Panc1 (cell line): Measurements from ENCODE around the gene OTUB1.

Experiments
- CTCF ChIP-seq: fragments of 450-650 bp; IDR thresholded peaks from 2 replicates; pipeline ENCODE4 v1.5.1; 2017; ENCODE audit warnings: mild to moderate bottlenecking
- POLR2AphosphoS5 ChIP-seq: IDR thresholded peaks from 2 replicates; pipeline ENCODE4 v1.6.1; 2012; ENCODE audit warnings: mild to moderate bottlenecking, low read depth, low read length, moderate library complexity

GRCh38 chr11:63991558-63991957 lies 5.3 kb downstream of the OTUB1 start:
- TF ChIP-seq CTCF (no peak), POLR2AphosphoS5 (no peak)
